ENCODE measurements around the gene KRT86. TPM values are rescaled to one million over a fixed set of nuclear protein-coding genes. Genes with fewer than 3 reads are reported as not detected.

Gene KRT86
- polyA plus RNA-seq, 1 of the 3 experiments (the other 2 are of a cell fraction) = 0.56 TPM

DNA sequence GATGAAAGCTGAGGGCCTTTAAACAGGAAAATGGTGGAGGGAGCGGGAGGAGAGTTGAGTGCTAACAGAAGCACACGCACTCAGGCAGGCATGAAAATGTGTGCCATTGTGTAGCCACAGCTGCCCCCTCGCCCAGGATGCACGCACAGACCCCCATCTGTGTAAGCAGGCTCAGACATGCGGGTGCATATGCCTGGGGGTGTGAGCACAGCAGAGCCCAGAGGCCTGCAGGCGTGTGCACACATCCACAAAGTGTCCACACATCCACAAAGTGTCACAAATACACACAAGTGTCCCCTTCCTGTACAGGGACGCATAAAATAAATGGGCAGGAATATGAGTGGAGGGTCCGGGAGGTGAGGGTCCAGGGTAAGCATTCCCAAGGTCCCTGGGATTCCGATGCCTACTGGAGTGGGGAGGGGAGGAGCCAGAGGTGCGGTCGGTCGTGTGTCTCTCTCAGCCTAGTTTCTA lies 42.2 kb upstream of the KRT86 start:
- peak overlapping the region in 1 of 2 experiments; percentile 97; a peak in 1 of 4 replicates for H3K27ac ChIP-seq (ENCODE audit: low read depth in 2 of 2, low read length in 1 of 2)
- no peak overlapping the region for H3K4me3 ChIP-seq (ENCODE audit: low read depth in 2 of 2, low read length in 1 of 2)
- TF ChIP-seq MEF2A (IDR thresholded peaks at IDR 0.05; ENCODE audit: borderline replicate concordance, low read depth) = no peak
- no peaks in the 10 kb centered on the region for H3K27me3 ChIP-seq (ENCODE audit: insufficient read depth)
- H4K20me1 ChIP-seq (ENCODE audit: insufficient read depth) = no peaks in the 10 kb centered on the region
- H3K36me3 ChIP-seq (replicated peaks in 1 of 2; ENCODE audit: control insufficient read depth in 1 of 2, insufficient read depth in 2 of 2, low read length in 1 of 2) = no peaks in the 10 kb centered on the region
- no peaks in the 10 kb centered on the region for H3K9me2 ChIP-seq
- H3K9me3 ChIP-seq = no peaks in the 10 kb centered on the region
- H3K9ac ChIP-seq = no peak overlapping the region
- H2AFZ ChIP-seq (ENCODE audit: low read depth) = no peak overlapping the region
- peak; percentile 17 for DNase-seq
- H3K4me1 ChIP-seq (ENCODE audit: control insufficient read depth in 1 of 2, insufficient read depth in 2 of 2, low read depth in 1 of 2, low read length in 1 of 2) = peaks cover 0 to 19% of the 10 kb centered on the region in 2 experiments; a peak in 3 of 4 replicates
- 77% methylated on average over 10 of the region's 12 CpGs for WGBS (ENCODE audit: low lambda C conversion rate)
- ChIA-PET POLR2A (no interaction called here), CTCF (interaction anchor here (1.6 to 2.3 kb wide), 3 partner anchors 10 to 96 kb away, joined by 5 to 9 read pairs (median 7); no protein-coding TSS in a partner anchor)
- peaks cover 20% of the 10 kb centered on the region for H3F3A ChIP-seq (replicated peaks; ENCODE audit: insufficient read depth)
- no peak overlapping the region for H3K4me2 ChIP-seq
- no peaks in the 10 kb centered on the region for H3K79me2 ChIP-seq (ENCODE audit: insufficient read depth)

DNA sequence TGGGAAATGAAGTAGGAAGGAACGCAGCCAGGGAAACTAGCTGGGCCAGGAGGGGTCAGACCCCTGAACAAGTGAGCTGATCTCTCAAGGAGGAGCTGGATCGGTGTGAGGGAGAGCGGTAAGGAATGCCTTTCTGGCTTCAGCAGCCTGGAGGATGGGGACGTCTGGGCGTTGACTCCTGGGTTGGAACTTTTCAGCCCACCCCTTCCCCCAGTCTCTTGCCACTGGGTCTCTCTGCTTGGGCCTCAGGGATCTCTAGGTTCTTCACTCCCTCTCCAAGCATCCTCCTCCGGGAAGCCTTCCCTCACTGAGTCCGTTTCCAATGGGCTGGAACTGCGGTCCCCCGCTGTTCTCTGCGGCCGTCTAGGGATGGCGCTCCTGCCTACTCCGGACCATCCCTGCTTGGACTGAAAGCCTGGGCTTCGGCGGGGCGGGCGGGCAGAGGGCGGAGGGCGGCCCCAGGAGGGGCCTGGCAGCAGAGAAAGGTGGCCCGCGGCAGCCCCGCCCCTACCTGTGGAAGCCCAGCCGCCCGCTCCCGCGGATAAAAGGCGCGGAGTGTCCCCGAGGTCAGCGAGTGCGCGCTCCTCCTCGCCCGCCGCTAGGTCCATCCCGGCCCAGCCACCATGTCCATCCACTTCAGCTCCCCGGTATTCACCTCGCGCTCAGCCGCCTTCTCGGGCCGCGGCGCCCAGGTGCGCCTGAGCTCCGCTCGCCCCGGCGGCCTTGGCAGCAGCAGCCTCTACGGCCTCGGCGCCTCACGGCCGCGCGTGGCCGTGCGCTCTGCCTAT lies 41.6 kb upstream of the KRT86 start, which contains the start of gene KRT7:
KRT7 (plus strand) TSS at position 570 of the 788 bp plus-strand sequence; CDS start at position 624, 54 bp downstream.
- WGBS (ENCODE audit: low lambda C conversion rate) = 93% methylated on average over 47 of the region's 58 CpGs
- peaks cover 17% of the 10 kb centered on the region for H3F3A ChIP-seq (replicated peaks; ENCODE audit: insufficient read depth)
- no peaks in the 10 kb centered on the region for H3K79me2 ChIP-seq (ENCODE audit: insufficient read depth)
- peak; percentile 25 for DNase-seq
- no peaks in the 10 kb centered on the region for H4K20me1 ChIP-seq (ENCODE audit: insufficient read depth)
- no peak within 1 kb of the TSS for H2AFZ ChIP-seq (ENCODE audit: low read depth)
- H3K36me3 ChIP-seq (replicated peaks in 1 of 2; ENCODE audit: control insufficient read depth in 1 of 2, insufficient read depth in 2 of 2, low read length in 1 of 2) = no peaks in the 10 kb centered on the region
- peak within 1 kb of the TSS in 1 of 2 experiments; percentile 97; a peak in 1 of 4 replicates for H3K27ac ChIP-seq (ENCODE audit: low read depth in 2 of 2, low read length in 1 of 2)
- TF ChIP-seq MEF2A (IDR thresholded peaks at IDR 0.05; ENCODE audit: borderline replicate concordance, low read depth) (no peak), ELF1 (IDR thresholded peaks at IDR 0.05) (no peak), TAF1 (IDR thresholded peaks at IDR 0.05; ENCODE audit: borderline replicate concordance, low read depth, low read length) (no peak), SMC3 (IDR thresholded peaks at IDR 0.05; ENCODE audit: low read depth, low read length) (no peak), ZBTB33 (IDR thresholded peaks at IDR 0.05; ENCODE audit: borderline replicate concordance, low read depth) (no peak), MAX (IDR thresholded peaks at IDR 0.05; ENCODE audit: low read depth) (no peak), GABPA (IDR thresholded peaks at IDR 0.05; ENCODE audit: low read depth) (no peak), EZH2phosphoT487 (IDR thresholded peaks at IDR 0.05; ENCODE audit: borderline replicate concordance, low read depth) (no peak), POLR2AphosphoS5 (IDR thresholded peaks at IDR 0.05; ENCODE audit: low read depth, low read length) (no peak), YY1 (IDR thresholded peaks at IDR 0.05; ENCODE audit: low read depth) (no peak), USF2 (IDR thresholded peaks at IDR 0.05; ENCODE audit: borderline replicate concordance, low read depth, low read length) (no peak), CHD2 (IDR thresholded peaks at IDR 0.05; ENCODE audit: low read length, partially characterized antibody) (no peak), JUND (IDR thresholded peaks at IDR 0.05) (no peak), RAD21 (IDR thresholded peaks at IDR 0.05; ENCODE audit: low read length) (no peak), RCOR1 (IDR thresholded peaks at IDR 0.05; ENCODE audit: low read length) (no peak)
- TF ChIP-seq, protein P1, sequence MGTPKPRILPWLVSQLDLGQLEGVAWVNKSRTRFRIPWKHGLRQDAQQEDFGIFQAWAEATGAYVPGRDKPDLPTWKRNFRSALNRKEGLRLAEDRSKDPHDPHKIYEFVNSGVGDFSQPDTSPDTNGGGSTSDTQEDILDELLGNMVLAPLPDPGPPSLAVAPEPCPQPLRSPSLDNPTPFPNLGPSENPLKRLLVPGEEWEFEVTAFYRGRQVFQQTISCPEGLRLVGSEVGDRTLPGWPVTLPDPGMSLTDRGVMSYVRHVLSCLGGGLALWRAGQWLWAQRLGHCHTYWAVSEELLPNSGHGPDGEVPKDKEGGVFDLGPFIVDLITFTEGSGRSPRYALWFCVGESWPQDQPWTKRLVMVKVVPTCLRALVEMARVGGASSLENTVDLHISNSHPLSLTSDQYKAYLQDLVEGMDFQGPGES (IDR thresholded peaks at IDR 0.05; ENCODE audit: low read depth, low read length) = no peak
- TF ChIP-seq, protein P2, sequence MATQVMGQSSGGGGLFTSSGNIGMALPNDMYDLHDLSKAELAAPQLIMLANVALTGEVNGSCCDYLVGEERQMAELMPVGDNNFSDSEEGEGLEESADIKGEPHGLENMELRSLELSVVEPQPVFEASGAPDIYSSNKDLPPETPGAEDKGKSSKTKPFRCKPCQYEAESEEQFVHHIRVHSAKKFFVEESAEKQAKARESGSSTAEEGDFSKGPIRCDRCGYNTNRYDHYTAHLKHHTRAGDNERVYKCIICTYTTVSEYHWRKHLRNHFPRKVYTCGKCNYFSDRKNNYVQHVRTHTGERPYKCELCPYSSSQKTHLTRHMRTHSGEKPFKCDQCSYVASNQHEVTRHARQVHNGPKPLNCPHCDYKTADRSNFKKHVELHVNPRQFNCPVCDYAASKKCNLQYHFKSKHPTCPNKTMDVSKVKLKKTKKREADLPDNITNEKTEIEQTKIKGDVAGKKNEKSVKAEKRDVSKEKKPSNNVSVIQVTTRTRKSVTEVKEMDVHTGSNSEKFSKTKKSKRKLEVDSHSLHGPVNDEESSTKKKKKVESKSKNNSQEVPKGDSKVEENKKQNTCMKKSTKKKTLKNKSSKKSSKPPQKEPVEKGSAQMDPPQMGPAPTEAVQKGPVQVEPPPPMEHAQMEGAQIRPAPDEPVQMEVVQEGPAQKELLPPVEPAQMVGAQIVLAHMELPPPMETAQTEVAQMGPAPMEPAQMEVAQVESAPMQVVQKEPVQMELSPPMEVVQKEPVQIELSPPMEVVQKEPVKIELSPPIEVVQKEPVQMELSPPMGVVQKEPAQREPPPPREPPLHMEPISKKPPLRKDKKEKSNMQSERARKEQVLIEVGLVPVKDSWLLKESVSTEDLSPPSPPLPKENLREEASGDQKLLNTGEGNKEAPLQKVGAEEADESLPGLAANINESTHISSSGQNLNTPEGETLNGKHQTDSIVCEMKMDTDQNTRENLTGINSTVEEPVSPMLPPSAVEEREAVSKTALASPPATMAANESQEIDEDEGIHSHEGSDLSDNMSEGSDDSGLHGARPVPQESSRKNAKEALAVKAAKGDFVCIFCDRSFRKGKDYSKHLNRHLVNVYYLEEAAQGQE (IDR thresholded peaks at IDR 0.05; ENCODE audit: low read depth, low read length) = no peak
- H3K4me2 ChIP-seq = no peak within 1 kb of the TSS
- H3K27me3 ChIP-seq (ENCODE audit: insufficient read depth) = no peaks in the 10 kb centered on the region
- no peaks in the 10 kb centered on the region for H3K9me2 ChIP-seq
- ChIA-PET CTCF (interaction anchor here (1.6 to 2.0 kb wide), 2 partner anchors 11 to 95 kb away, joined by 5 to 7 read pairs; no protein-coding TSS in a partner anchor), POLR2A (no interaction called here)
- no peak within 1 kb of the TSS for H3K9ac ChIP-seq
- H3K4me3 ChIP-seq (ENCODE audit: low read depth in 2 of 2, low read length in 1 of 2) = no peak within 1 kb of the TSS
- no peaks in the 10 kb centered on the region for H3K9me3 ChIP-seq
- H3K4me1 ChIP-seq (ENCODE audit: control insufficient read depth in 1 of 2, insufficient read depth in 2 of 2, low read depth in 1 of 2, low read length in 1 of 2) = peaks cover 0 to 19% of the 10 kb centered on the region in 2 experiments; a peak in 3 of 4 replicates
